Uterus (tissue), 2 donors: ENCODE data around the gene FUT1.

Experiments used
- CTCF ChIP-seq, 4 experiments: fragments of 200-600 bp in 2 of 4; fragments of 450-650 bp in 2 of 4; sonication (generic) in 2 of 4; IDR thresholded peaks; one replicate each; pipeline ENCODE4 v1.5.1; 2016 to 2019; ENCODE audit warnings: antibody characterized with exemption in 4 of 4, mild to moderate bottlenecking in 2 of 4, moderate library complexity in 1 of 4
- POLR2A ChIP-seq, 2 donors: fragments of 450-650 bp; IDR thresholded peaks; one replicate each; pipeline ENCODE4 v1.6.1; 2016; ENCODE audit warnings: antibody characterized with exemption in 2 of 2, mild to moderate bottlenecking in 1 of 2, moderate library complexity in 1 of 2

DNA sequence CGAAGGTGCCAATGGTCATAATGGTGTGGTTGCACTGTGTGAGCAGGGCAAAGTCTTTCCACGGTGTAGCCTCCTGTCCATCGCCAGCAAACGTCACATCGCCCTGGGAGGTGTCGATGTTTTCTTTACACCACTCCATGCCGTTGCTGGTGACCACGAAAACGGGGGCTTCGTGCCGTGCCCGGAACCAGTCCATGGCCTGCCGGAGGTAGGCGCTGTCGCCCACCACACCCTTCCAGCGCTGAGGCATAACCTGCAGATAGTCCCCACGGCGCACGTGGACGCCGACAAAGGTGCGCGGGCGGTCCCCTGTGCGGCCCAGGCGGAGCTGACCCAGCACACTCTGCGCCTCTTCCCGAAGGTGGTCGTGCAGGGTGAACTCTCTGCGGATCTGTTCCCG, 2.1 kb downstream of the FUT1 start:
- TF ChIP-seq POLR2A (IDR thresholded peaks at IDR 0.05) (no peak), CTCF (IDR thresholded peaks at IDR 0.05) (no peak)
